Endothelial cell of umbilical vein (primary cell): Measurements from ENCODE around the gene EXD3. TPM values are rescaled to one million over a fixed set of nuclear protein-coding genes. Genes with fewer than 3 reads are reported as not detected.

Source experiments
- BruUV-seq: library from RNA; stranded (reverse); fragments of 400-500 nt; replicated peaks from 2 replicates; lab custom pipeline; 2021; lab: Mats Ljungman, UMichigan
- CTCF ChIA-PET: fragments of 300-600, 350-600 bp; sonication (Branson Sonifier 250); formaldehyde crosslinking; loops from one replicate; lab custom pipeline; 2021; ENCODE audit warnings: antibody characterized with exemption, inconsistent platforms; lab: Charles Lee
- POLR2A ChIA-PET: fragments of 300-600, 350-600 bp; sonication (Branson Sonifier 250); formaldehyde crosslinking; loops from one replicate; lab custom pipeline; 2021; ENCODE audit warnings: antibody characterized with exemption, inconsistent platforms; lab: Charles Lee
- DNase-seq: peaks from one replicate; pipeline ENCODE4 v3.0.0-alpha.2; 2011; ENCODE audit warnings: low read depth, low spot score
- FAIRE-seq: peaks from 2 replicates; lab custom pipeline; 2011; peaks lifted over from hg19 to GRCh38; lab: Jason Lieb, UNC
- H2AFZ ChIP-seq: 2 replicates; pipeline ENCODE4 v1.6.0; 2012; ENCODE audit warnings: low read depth, low read length, control low read depth, inconsistent platforms
- H3K27ac ChIP-seq: 2 replicates; pipeline ENCODE4 v1.5.1; 2011; ENCODE audit warnings: low read depth, mild to moderate bottlenecking, control low read depth, low read length, moderate library complexity; ENCODE audit not compliant: insufficient read depth
- H3K27me3 ChIP-seq, 2 experiments: 2 replicates each; pipeline versions ENCODE4 v1.6.0 to v1.6.1; 2011; ENCODE audit warnings: low read length in 2 of 2, mixed read lengths in 1 of 2; ENCODE audit not compliant: control insufficient read depth in 2 of 2, insufficient read depth in 2 of 2
- H3K36me3 ChIP-seq, 2 experiments: 2 replicates in 1 of 2; 3 replicates in 1 of 2; pipeline ENCODE4 v1.5.1; 2011; ENCODE audit warnings: low read length in 2 of 2, mild to moderate bottlenecking in 1 of 2, moderate library complexity in 1 of 2; ENCODE audit not compliant: control insufficient read depth in 2 of 2, insufficient read depth in 2 of 2; ENCODE audit errors: extremely low read depth in 1 of 2
- H3K4me1 ChIP-seq: 3 replicates; pipeline ENCODE4 v1.5.1; 2011; ENCODE audit warnings: mild to moderate bottlenecking, low read length; ENCODE audit not compliant: control insufficient read depth, insufficient read depth; ENCODE audit errors: extremely low read depth
- H3K4me2 ChIP-seq: 2 replicates; pipeline ENCODE4 v1.6.1; 2011; ENCODE audit warnings: low read length, control low read depth, mixed read lengths; ENCODE audit not compliant: insufficient read depth
- H3K4me3 ChIP-seq, 3 experiments: fragments of 200-600 bp in 1 of 3; sonication (generic), shearing (Covaris generic) in 1 of 3; replicated peaks in 1 of 3; 2 replicates each; pipeline ENCODE4 v1.5.1; 2011 to 2016; ENCODE audit warnings: control low read depth in 3 of 3, low read length in 3 of 3, mild to moderate bottlenecking in 2 of 3, inconsistent platforms in 1 of 3, low read depth in 1 of 3, moderate library complexity in 1 of 3; ENCODE audit not compliant: insufficient read depth in 1 of 3
- H3K79me2 ChIP-seq: 2 replicates; pipeline ENCODE4 v1.6.0; 2012; ENCODE audit warnings: low read length, inconsistent platforms; ENCODE audit not compliant: control insufficient read depth, insufficient read depth
- H3K9ac ChIP-seq: replicated peaks from 2 replicates; pipeline ENCODE3; 2011; ENCODE audit warnings: low read length, control low read depth; ENCODE audit not compliant: insufficient read depth; ENCODE audit errors: extremely low read depth
- H3K9me1 ChIP-seq: replicated peaks from 3 replicates; pipeline ENCODE4 v1.6.0; 2011; ENCODE audit warnings: mild to moderate bottlenecking, low read length; ENCODE audit not compliant: control insufficient read depth, insufficient read depth; ENCODE audit errors: extremely low read depth
- H3K9me3 ChIP-seq: replicated peaks from 2 replicates; pipeline ENCODE4 v1.5.1; 2012; ENCODE audit warnings: low read length, inconsistent platforms; ENCODE audit not compliant: control insufficient read depth, insufficient read depth
- H4K20me1 ChIP-seq: replicated peaks from 2 replicates; pipeline ENCODE3; 2011; ENCODE audit warnings: mild to moderate bottlenecking, low read length; ENCODE audit not compliant: control insufficient read depth, insufficient read depth; ENCODE audit errors: extremely low read depth
- EZH2 ChIP-seq: IDR thresholded peaks from 2 replicates; pipeline ENCODE4 v1.6.1; 2012; ENCODE audit warnings: borderline replicate concordance, low read depth, mild to moderate bottlenecking, moderate library complexity, low read length, inconsistent platforms; ENCODE audit not compliant: severe bottlenecking
- FOS ChIP-seq: IDR thresholded peaks from 2 replicates; pipeline ENCODE4 v1.6.1; 2011; ENCODE audit warnings: mild to moderate bottlenecking, low read length, moderate library complexity, borderline replicate concordance; ENCODE audit not compliant: insufficient read depth
- GATA2 ChIP-seq: IDR thresholded peaks from 2 replicates; pipeline ENCODE4 v1.7.0; 2011; ENCODE audit warnings: low read depth, mild to moderate bottlenecking, moderate library complexity, mixed read lengths, low read length; ENCODE audit not compliant: insufficient read length, insufficient read depth
- JUN ChIP-seq: IDR thresholded peaks from 2 replicates; pipeline ENCODE4 v1.6.1; 2011; ENCODE audit warnings: borderline replicate concordance, low read depth; ENCODE audit not compliant: insufficient read length, insufficient read depth
- MAX ChIP-seq: IDR thresholded peaks from 2 replicates; pipeline ENCODE4 v1.6.1; 2011; ENCODE audit not compliant: insufficient read depth, insufficient read length
- MYC ChIP-seq: IDR thresholded peaks from one replicate; pipeline ENCODE4 v1.6.1; 2011; ENCODE audit warnings: mild to moderate bottlenecking, low read depth, low read length
- POLR2A ChIP-seq: IDR thresholded peaks from 2 replicates; pipeline ENCODE4 v1.6.1; 2012; ENCODE audit warnings: low read depth, mild to moderate bottlenecking, control low read depth, low read length
- POLR2AphosphoS5 ChIP-seq: IDR thresholded peaks from 2 replicates; pipeline ENCODE4 v1.6.1; 2012; ENCODE audit warnings: low read depth, mild to moderate bottlenecking, control low read depth, low read length, moderate library complexity; ENCODE audit not compliant: insufficient read depth
- dilution Hi-C: fragments of 300-500 bp; cut with MboI; formaldehyde crosslinking; loops from one replicate; pipeline ENCODE4 v1.15.0; 2019; ENCODE audit warnings: low sequenced_read_pairs; ENCODE audit not compliant: extremely low pct_ligation_motif_present
- intact Hi-C: fragments of 100-400 bp; cut with micrococcal nuclease; formaldehyde crosslinking; loops from one replicate; pipeline ENCODE4 v1.10.0; 2022
- polyA plus RNA-seq, 4 experiments: library from polyadenylated mRNA; depleted of rRNA in 3 of 4; stranded (reverse) in 3 of 4; unstranded in 1 of 4; fragments of >200 nt; gene quantifications; 2 replicates each; pipeline versions ENCODE4 v1.2.1 to v1.2.3, GENCODE V29; 2011 to 2012; ENCODE audit warnings: missing spikeins in 1 of 4
- total RNA-seq: library from RNA; stranded (reverse); gene quantifications from 2 replicates; pipeline ENCODE4 v1.2.3, GENCODE V29; 2021
- TF ChIP-seq, protein P1 (sequence below), 2 donors: IDR thresholded peaks; 1 replicate in 1 of 2; 2 replicates in 1 of 2; pipeline ENCODE4 v1.5.1; 2011; ENCODE audit warnings: low read length in 2 of 2, mild to moderate bottlenecking in 2 of 2, moderate library complexity in 2 of 2, control low read depth in 1 of 2, inconsistent platforms in 1 of 2, low read depth in 1 of 2; ENCODE audit not compliant: insufficient read depth in 1 of 2; ENCODE audit errors: extremely low read depth in 1 of 2

Gene EXD3
- total and polyA plus RNA-seq, 2 donors (not counting 3 experiments of a cell fraction or from before 2014, with no cell fraction given), result 17.7 to 30.3 TPM

DNA sequence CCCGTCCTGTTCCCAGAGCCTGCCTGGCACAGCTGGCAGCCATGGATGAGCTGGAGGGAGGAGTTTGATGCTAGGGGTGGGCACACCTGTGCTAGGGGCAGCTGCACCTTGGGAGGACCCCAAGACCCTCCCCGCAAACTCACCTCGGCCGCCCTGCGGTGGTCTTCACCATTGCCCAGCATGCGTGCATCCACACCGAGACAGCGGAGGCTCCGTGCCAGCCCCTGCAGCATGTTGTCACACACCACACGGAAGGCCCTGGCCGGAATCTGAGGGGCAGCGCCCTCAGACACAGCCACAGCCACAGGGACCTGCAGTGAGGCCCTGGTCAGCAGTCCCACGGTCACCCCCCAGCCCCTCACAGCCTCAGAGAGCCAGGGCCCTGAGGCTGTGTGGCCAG, 75.0 kb downstream of the EXD3 start:
- Histone ChIP-seq H3K4me1 (no peaks in the 10 kb centered on the region), H3K9me3 (no peaks in the 10 kb centered on the region), H3K9me1 (no peaks in the 10 kb centered on the region), H3K9ac (no peak overlapping the region), H3K4me3 (no peak overlapping the region), H3K4me2 (no peak overlapping the region), H4K20me1 (no peaks in the 10 kb centered on the region), H3K36me3 (peaks cover 0 to 2% of the 10 kb centered on the region in 2 experiments), H3K79me2 (no peaks in the 10 kb centered on the region), H3K27ac (no peak overlapping the region), H3K27me3 (no peaks in the 10 kb centered on the region), H2AFZ (no peak overlapping the region)
- dilution Hi-C loops, result no loop called here
- POLR2A ChIA-PET, result no interaction called here
- no TSS peak for BruUV-seq
- DNase-seq (no peak), FAIRE-seq (no peak)
- CTCF ChIA-PET, result no interaction called here
- intact Hi-C loops, result no loop called here
- TF ChIP-seq POLR2A (no peak), MYC (no peak), GATA2 (no peak)
- TF ChIP-seq, protein P1, sequence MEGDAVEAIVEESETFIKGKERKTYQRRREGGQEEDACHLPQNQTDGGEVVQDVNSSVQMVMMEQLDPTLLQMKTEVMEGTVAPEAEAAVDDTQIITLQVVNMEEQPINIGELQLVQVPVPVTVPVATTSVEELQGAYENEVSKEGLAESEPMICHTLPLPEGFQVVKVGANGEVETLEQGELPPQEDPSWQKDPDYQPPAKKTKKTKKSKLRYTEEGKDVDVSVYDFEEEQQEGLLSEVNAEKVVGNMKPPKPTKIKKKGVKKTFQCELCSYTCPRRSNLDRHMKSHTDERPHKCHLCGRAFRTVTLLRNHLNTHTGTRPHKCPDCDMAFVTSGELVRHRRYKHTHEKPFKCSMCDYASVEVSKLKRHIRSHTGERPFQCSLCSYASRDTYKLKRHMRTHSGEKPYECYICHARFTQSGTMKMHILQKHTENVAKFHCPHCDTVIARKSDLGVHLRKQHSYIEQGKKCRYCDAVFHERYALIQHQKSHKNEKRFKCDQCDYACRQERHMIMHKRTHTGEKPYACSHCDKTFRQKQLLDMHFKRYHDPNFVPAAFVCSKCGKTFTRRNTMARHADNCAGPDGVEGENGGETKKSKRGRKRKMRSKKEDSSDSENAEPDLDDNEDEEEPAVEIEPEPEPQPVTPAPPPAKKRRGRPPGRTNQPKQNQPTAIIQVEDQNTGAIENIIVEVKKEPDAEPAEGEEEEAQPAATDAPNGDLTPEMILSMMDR (IDR thresholded peaks at IDR 0.05; ENCODE audit: extremely low read depth in 1 of 2, insufficient read depth in 1 of 2, low read depth in 1 of 2, low read length in 2 of 2), result no peak

GRCh38 chr9:137342482-137342881, 80.5 kb downstream of the EXD3 start:
- no peaks in the 10 kb centered on the region for H3K9me3 ChIP-seq
- POLR2A ChIA-PET, result no interaction called here
- dilution Hi-C loops (no loop called here), intact Hi-C loops (no loop called here)
- no peaks in the 10 kb centered on the region for H3K27me3 ChIP-seq
- no peak overlapping the region for H3K4me3 ChIP-seq
- BruUV-seq, result no TSS peak
- no peak overlapping the region for H3K4me2 ChIP-seq
- H3K9ac ChIP-seq, result no peak overlapping the region
- no peaks in the 10 kb centered on the region for H4K20me1 ChIP-seq
- H3K79me2 ChIP-seq, result no peaks in the 10 kb centered on the region
- no peak overlapping the region for H3K27ac ChIP-seq
- H3K36me3 ChIP-seq, result no peaks in the 10 kb centered on the region
- no peaks in the 10 kb centered on the region for H3K9me1 ChIP-seq
- CTCF ChIA-PET, result interaction anchor here (0.9 to 1.0 kb wide), 2 partner anchors 22 to 40 kb away, joined by 3 to 4 read pairs; partner anchors contain the start of gene NRARP
- H3K4me1 ChIP-seq, result peaks cover 26% of the 10 kb centered on the region
- TF ChIP-seq, protein P1 (IDR thresholded peaks at IDR 0.05; ENCODE audit: extremely low read depth in 1 of 2, insufficient read depth in 1 of 2, low read depth in 1 of 2, low read length in 2 of 2), result no peak
- no peak for TF ChIP-seq JUN
- TF ChIP-seq MAX, result no peak
- no peak for TF ChIP-seq FOS
- TF ChIP-seq GATA2, result no peak
- TF ChIP-seq POLR2A, result no peak
- no peak for TF ChIP-seq MYC
- no peak for TF ChIP-seq POLR2AphosphoS5
- TF ChIP-seq EZH2, result no peak
- FAIRE-seq (no peak), DNase-seq (no peak)
- H2AFZ ChIP-seq, result no peak overlapping the region
